ENCODE data around the gene SMPD4. TPM values are rescaled to one million over a fixed set of nuclear protein-coding genes. Genes with fewer than 3 reads are reported as not detected.
A peak's percentile ranks its signal among the peaks of the same experiment; 100 is the strongest.
"Not testable (repeated sequence)": the region's sequence is repeated elsewhere in the genome, so short reads cannot be mapped to it uniquely, and the experiment has no call there.

SMPD4 gene
- total and polyA plus RNA-seq, 10 donors = 24.0 to 44.9 (median 37.4) TPM

DNA sequence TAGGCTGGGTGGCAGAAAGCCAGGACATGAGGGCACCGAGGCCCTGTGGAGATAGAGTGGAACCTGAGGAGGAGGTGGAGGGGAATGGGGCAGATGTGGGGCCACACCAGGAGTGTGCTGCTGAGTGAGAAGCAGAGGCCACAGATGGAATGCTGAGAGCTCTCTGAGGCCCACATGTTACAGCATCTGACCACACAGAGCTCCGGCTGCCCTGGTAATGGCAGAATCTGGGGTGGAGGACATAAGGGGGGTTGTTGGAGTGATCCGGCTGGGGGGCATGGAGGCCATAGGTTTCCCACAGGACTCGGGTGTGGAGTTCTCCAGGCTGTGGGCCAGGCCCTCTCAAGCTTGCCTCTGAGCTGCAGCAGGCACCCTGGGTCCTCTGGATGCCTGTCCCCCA lies 4.5 kb upstream of the SMPD4 start:
- Histone ChIP-seq H3K9me3 (no peaks in the 10 kb centered on the region), H3K27me3 (replicated peaks in 1 of 7) (no peaks in the 10 kb centered on the region), H3K4me1 (peaks cover 7 to 26% (median 17%) of the 10 kb centered on the region in 6 donors), H3K36me3 (peaks cover 0 to 39% (median 3%) of the 10 kb centered on the region in 6 donors), H3K4me3 (no peak overlapping the region), H3K27ac (no peak overlapping the region)
- TF ChIP-seq, protein P1, sequence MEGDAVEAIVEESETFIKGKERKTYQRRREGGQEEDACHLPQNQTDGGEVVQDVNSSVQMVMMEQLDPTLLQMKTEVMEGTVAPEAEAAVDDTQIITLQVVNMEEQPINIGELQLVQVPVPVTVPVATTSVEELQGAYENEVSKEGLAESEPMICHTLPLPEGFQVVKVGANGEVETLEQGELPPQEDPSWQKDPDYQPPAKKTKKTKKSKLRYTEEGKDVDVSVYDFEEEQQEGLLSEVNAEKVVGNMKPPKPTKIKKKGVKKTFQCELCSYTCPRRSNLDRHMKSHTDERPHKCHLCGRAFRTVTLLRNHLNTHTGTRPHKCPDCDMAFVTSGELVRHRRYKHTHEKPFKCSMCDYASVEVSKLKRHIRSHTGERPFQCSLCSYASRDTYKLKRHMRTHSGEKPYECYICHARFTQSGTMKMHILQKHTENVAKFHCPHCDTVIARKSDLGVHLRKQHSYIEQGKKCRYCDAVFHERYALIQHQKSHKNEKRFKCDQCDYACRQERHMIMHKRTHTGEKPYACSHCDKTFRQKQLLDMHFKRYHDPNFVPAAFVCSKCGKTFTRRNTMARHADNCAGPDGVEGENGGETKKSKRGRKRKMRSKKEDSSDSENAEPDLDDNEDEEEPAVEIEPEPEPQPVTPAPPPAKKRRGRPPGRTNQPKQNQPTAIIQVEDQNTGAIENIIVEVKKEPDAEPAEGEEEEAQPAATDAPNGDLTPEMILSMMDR (IDR thresholded peaks at IDR 0.05 in 8 of 11, conservative IDR thresholded peaks at IDR 0.05 in 3 of 11) = no peak
- TF ChIP-seq POLR2A (IDR thresholded peaks at IDR 0.05) = no peak
- no peak for TF ChIP-seq POLR2AphosphoS5 (IDR thresholded peaks at IDR 0.05)
- peak; percentile 70 for DNase-seq
- WGBS, 5 donors = 84 to 93% (median 86%) methylated on average over 4 of the region's 4 CpGs
- intact Hi-C loops (cut with DNase I; ENCODE audit: low total_unique reads) = loop anchor here (10.0 kb wide), 1 partner anchor 149 kb away; no protein-coding TSS in a partner anchor

DNA sequence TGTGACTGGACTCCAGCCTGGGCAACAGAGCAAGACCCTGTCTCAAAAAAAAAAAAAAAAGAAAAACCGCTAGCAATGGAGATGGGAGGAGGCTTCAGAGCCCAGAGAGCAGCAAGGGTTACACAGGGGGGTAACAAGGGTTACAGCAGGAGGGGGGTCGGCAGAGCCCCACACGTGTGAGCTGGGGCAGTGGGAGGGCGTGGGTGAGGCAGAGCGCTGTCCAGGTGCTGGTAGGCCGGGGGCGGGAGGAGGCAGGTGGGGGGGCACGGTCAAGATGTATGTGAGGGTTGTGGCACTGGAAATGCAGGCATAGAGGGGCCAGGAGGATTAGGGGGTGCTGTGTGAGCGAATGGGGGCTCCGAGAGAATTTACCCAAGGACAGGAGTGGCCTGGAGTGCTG lies 4.0 kb upstream of the SMPD4 start:
- TF ChIP-seq, protein P1 (IDR thresholded peaks at IDR 0.05 in 8 of 11, conservative IDR thresholded peaks at IDR 0.05 in 3 of 11) = no peak
- no peak for TF ChIP-seq POLR2AphosphoS5 (IDR thresholded peaks at IDR 0.05)
- TF ChIP-seq POLR2A (IDR thresholded peaks at IDR 0.05) = no peak
- intact Hi-C loops (cut with DNase I; ENCODE audit: low total_unique reads) = loop anchor here (10.0 kb wide), 1 partner anchor 149 kb away; no protein-coding TSS in a partner anchor
- 88 to 97% (median 89%) methylated on average over 9 to 10 of the region's 10 CpGs for WGBS, 5 donors
- peaks cover 11 to 31% (median 22%) of the 10 kb centered on the region in 6 donors for H3K4me1 ChIP-seq
- no peak overlapping the region for H3K4me3 ChIP-seq
- H3K9me3 ChIP-seq = no peaks in the 10 kb centered on the region
- no peaks in the 10 kb centered on the region for H3K27me3 ChIP-seq (replicated peaks in 1 of 7)
- H3K27ac ChIP-seq = no peak overlapping the region
- H3K36me3 ChIP-seq = peaks cover 0 to 34% (median 1%) of the 10 kb centered on the region in 6 donors
- DNase-seq = peak; percentile 66

DNA sequence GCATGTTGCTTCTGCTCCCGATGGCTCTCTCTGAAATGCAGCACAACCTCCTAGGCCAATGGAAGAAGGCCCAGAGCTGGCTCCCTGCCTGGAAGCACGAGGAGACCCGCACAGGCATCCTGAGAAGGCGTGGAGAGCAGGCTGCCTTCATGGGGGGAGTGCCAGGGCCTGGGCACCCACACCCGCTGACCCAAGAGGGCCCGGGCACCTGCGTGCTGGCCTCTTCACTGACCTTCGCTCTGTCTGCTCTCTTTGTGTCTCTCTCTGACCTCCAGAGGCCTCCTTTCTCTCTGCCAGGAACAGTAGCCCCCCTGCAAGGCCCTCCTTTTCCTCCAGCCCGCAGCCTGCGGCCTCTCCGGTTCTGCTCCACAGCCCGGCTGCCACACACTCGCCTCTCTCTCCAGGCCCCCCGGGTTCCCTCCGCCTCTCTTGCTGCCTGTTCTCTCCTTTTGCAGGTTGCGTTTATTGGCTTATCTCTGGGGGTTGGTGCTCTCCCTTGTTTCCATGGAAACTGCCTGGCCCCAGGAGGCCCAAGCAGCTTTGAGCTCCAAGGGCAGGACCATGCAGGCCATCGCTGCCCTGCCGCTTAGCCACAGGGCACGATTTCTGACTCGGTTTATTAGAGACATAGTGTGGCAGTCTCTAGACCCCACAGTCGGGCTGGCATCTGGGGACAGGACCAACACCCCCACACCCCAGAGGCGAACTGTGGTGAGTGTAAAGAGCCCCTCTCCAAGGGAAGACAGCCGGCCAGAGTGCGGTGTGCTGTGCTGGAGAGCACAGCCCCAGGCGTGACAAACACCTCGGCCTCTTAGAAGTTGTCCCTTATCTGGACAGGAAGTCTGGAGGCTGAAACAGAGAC lies 2.3 kb upstream of the SMPD4 start:
- TF ChIP-seq POLR2AphosphoS5 (IDR thresholded peaks at IDR 0.05) (no peak), POLR2A (IDR thresholded peaks at IDR 0.05) (no peak)
- TF ChIP-seq, protein P1 (IDR thresholded peaks at IDR 0.05 in 8 of 11, conservative IDR thresholded peaks at IDR 0.05 in 3 of 11) = no peak
- peaks cover 15 to 48% (median 31%) of the 10 kb centered on the region in 6 donors for H3K4me1 ChIP-seq
- H3K27me3 ChIP-seq (replicated peaks in 1 of 7) = no peaks in the 10 kb centered on the region
- peaks cover 0 to 36% (median 0%) of the 10 kb centered on the region in 6 donors for H3K36me3 ChIP-seq
- WGBS, 5 donors = 82 to 93% (median 86%) methylated on average over 24 to 26 of the region's 26 CpGs
- DNase-seq = peak; percentile 81
- intact Hi-C loops (cut with DNase I; ENCODE audit: low total_unique reads) = loop anchor here (10.0 kb wide), 1 partner anchor 151 kb away; no protein-coding TSS in a partner anchor
- H3K27ac ChIP-seq = peak overlapping the region in 3 of 8 donors; percentile 97
- H3K9me3 ChIP-seq = no peaks in the 10 kb centered on the region
- peak overlapping the region in 5 of 8 donors; percentile 88 to 99 (median 99) for H3K4me3 ChIP-seq

DNA sequence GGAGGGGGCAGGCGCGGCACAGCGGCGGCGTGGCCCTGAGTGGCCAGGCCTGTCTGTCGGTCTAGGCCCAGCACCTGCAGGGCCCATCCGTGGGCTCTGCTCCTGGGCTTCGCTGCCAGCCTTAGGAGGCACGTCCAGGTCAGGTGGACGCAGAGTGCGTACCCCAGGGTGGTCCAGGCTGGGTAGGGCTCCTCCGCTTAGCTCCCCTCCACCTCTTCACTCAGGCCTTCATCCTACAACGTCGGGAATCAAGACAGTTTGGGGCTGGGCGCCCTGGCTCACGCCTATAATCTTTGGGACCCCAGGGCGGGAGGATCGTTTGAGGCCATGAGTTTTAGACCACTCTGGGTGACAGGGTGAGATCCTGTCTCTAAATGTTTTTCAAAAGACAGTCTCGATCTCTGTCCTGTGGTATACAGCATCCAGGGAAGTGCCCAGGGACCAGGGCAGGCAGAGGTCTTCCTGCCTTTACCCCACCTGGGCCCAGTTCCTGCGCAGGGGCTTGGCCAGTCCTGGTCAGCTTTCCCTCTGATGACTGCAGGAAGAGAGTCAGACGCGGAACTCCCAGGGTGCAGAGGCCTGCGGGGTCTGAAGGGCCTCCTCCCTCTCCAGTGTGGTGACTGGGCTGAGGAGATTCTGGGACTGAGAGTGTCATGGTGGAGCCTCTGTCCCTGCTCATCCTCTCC lies 1.6 kb upstream of the SMPD4 start:
- not testable (repeated sequence) for H3K9me3 ChIP-seq; H3K27me3 ChIP-seq (replicated peaks in 1 of 7)
- Histone ChIP-seq H3K36me3 (peaks cover 0 to 37% (median 0%) of the 10 kb centered on the region in 6 donors), H3K27ac (peak overlapping the region in 4 of 8 donors; percentile 97), H3K4me3 (peak overlapping the region; percentile 14 to 99 (median 97)), H3K4me1 (peaks cover 15 to 49% (median 31%) of the 10 kb centered on the region in 6 donors)
- intact Hi-C loops (cut with DNase I; ENCODE audit: low total_unique reads) = loop anchor here (10.0 kb wide), 1 partner anchor 152 kb away; no protein-coding TSS in a partner anchor
- DNase-seq = peak; percentile 82
- 23 to 100% (median 32%) methylated on average over 2 to 23 of the region's 23 CpGs for WGBS, 5 donors

Measured in spleen (tissue), 11 donors.